DOHH2 (cell line): ENCODE data around the gene XRCC6.
"Not testable (repeated sequence)": the region's sequence is repeated elsewhere in the genome, so short reads cannot be mapped to it uniquely, and the experiment has no call there.

Experiments used
- H3F3A ChIP-seq: fragments of 200-600 bp; sonication (generic), shearing (Covaris generic); 2 replicates; pipeline ENCODE4 v1.6.0; 2016; ENCODE audit warnings: antibody characterized with exemption, mild to moderate bottlenecking; ENCODE audit not compliant: control insufficient read depth, insufficient read depth
- H3K27ac ChIP-seq: fragments of 200-600 bp; sonication (generic); 2 replicates; pipeline ENCODE4 v1.5.1; 2014; ENCODE audit warnings: low read depth, mild to moderate bottlenecking, low read length, moderate library complexity
- H3K27me3 ChIP-seq: fragments of 200-600 bp; sonication (generic); 2 replicates; pipeline ENCODE4 v1.6.1; 2014; ENCODE audit warnings: mild to moderate bottlenecking, low read length, mixed read lengths; ENCODE audit not compliant: control insufficient read depth
- H3K36me3 ChIP-seq: fragments of 200-600 bp; sonication (generic); 2 replicates; pipeline ENCODE4 v1.6.1; 2014; ENCODE audit warnings: mild to moderate bottlenecking, low read length, moderate library complexity, mixed read lengths; ENCODE audit not compliant: control insufficient read depth
- H3K4me1 ChIP-seq: fragments of 200-600 bp; sonication (generic); 2 replicates; pipeline ENCODE4 v1.6.1; 2014; ENCODE audit warnings: mild to moderate bottlenecking, low read length, mixed read lengths; ENCODE audit not compliant: control insufficient read depth
- H3K4me2 ChIP-seq: fragments of 200-600 bp; sonication (generic); 2 replicates; pipeline ENCODE4 v1.6.0; 2014; ENCODE audit warnings: mild to moderate bottlenecking, low read length, moderate library complexity
- H3K4me3 ChIP-seq: fragments of 200-600 bp; sonication (generic); 2 replicates; pipeline ENCODE4 v1.5.1; 2014; ENCODE audit warnings: mild to moderate bottlenecking, low read length, mixed read lengths
- H3K79me2 ChIP-seq: fragments of 200-600 bp; sonication (generic); 2 replicates; pipeline ENCODE4 v1.6.1; 2014; ENCODE audit warnings: mild to moderate bottlenecking, low read length, mixed read lengths; ENCODE audit not compliant: control insufficient read depth
- H3K9me2 ChIP-seq: fragments of 200-600 bp; sonication (generic); replicated peaks from 2 replicates; pipeline ENCODE4 v1.6.1; 2014; ENCODE audit warnings: mild to moderate bottlenecking, low read length, mixed read lengths; ENCODE audit not compliant: control insufficient read depth
- H3K9me3 ChIP-seq: fragments of 200-600 bp; sonication (generic); 2 replicates; pipeline ENCODE4 v1.6.1; 2014; ENCODE audit warnings: antibody characterized with exemption, low read length, mixed read lengths; ENCODE audit not compliant: control insufficient read depth, insufficient read depth
- H4K20me1 ChIP-seq: fragments of 200-600 bp; sonication (generic); 2 replicates; pipeline ENCODE4 v1.6.0; 2014; ENCODE audit warnings: low read depth, mild to moderate bottlenecking, antibody characterized with exemption, low read length, moderate library complexity; ENCODE audit not compliant: control insufficient read depth, insufficient read depth
- CTCF ChIP-seq: fragments of 200-600 bp; sonication (generic); IDR thresholded peaks from one replicate; pipeline ENCODE4 v1.5.1; 2014; ENCODE audit warnings: antibody characterized with exemption, mild to moderate bottlenecking, low read depth, low read length; ENCODE audit not compliant: poor library complexity, severe bottlenecking
- EZH2phosphoT487 ChIP-seq: fragments of 200-600 bp; sonication (generic); IDR thresholded peaks from 2 replicates; pipeline ENCODE4 v1.6.1; 2017; ENCODE audit warnings: borderline replicate concordance, mild to moderate bottlenecking, antibody characterized with exemption, low read length, moderate library complexity, mixed read lengths

Gene XRCC6

GRCh38 chr22:41683616-41684015 lies 62.5 kb downstream of the XRCC6 start:
- Histone ChIP-seq H3K27me3 (no peaks in the 10 kb centered on the region), H3K4me2 (peak overlapping the region; percentile 80), H3K4me1 (peaks cover 45% of the 10 kb centered on the region), H4K20me1 (peaks cover 18% of the 10 kb centered on the region), H3K9me2 (no peaks in the 10 kb centered on the region), H3F3A (peaks cover 21% of the 10 kb centered on the region), H3K79me2 (peaks cover 100% of the 10 kb centered on the region), H3K4me3 (no peak overlapping the region), H3K9me3 (no peaks in the 10 kb centered on the region), H3K27ac (peak overlapping the region; percentile 68), H3K36me3 (peaks cover 52% of the 10 kb centered on the region)
- TF ChIP-seq CTCF: no peak
- TF ChIP-seq EZH2phosphoT487: no peak

- peaks cover 21% of the 10 kb centered on the region for H3F3A ChIP-seq
- peak overlapping the region; percentile 20; the same call in 1 of the 2 replicates for H3K27ac ChIP-seq
- H3K9me3 ChIP-seq: no peaks in the 10 kb centered on the region
- no peak overlapping the region for H3K4me3 ChIP-seq
- H3K4me1 ChIP-seq: peaks cover 45% of the 10 kb centered on the region
- H3K9me2 ChIP-seq: no peaks in the 10 kb centered on the region
- no peaks in the 10 kb centered on the region for H3K27me3 ChIP-seq
- TF ChIP-seq CTCF (no peak), EZH2phosphoT487 (no peak)
- H3K36me3 ChIP-seq: peaks cover 46% of the 10 kb centered on the region
- H3K79me2 ChIP-seq: peaks cover 100% of the 10 kb centered on the region
- H4K20me1 ChIP-seq: peaks cover 18% of the 10 kb centered on the region
- peak overlapping the region; percentile 80 for H3K4me2 ChIP-seq
Observed at GRCh38 chr22:41684194-41684593, 63.1 kb downstream of the XRCC6 start.

- Histone ChIP-seq H3K36me3 (peaks cover 20% of the 10 kb centered on the region), H3K4me2 (peak overlapping the region; percentile 86), H3K4me1 (peaks cover 41% of the 10 kb centered on the region), H3F3A (peaks cover 22% of the 10 kb centered on the region), H3K4me3 (peak overlapping the region; percentile 87), H3K79me2 (peaks cover 78% of the 10 kb centered on the region)
- not testable (repeated sequence) for H3K27ac ChIP-seq, H3K27me3 ChIP-seq, H3K9me3 ChIP-seq, H4K20me1 ChIP-seq, H3K9me2 ChIP-seq
Observed at GRCh38 chr22:41686890-41687289, 65.8 kb downstream of the XRCC6 start.

- Histone ChIP-seq H3F3A (peaks cover 20% of the 10 kb centered on the region), H3K9me3 (no peaks in the 10 kb centered on the region), H3K36me3 (peaks cover 15% of the 10 kb centered on the region), H3K27me3 (no peaks in the 10 kb centered on the region), H3K4me1 (peaks cover 38% of the 10 kb centered on the region), H3K79me2 (peaks cover 67% of the 10 kb centered on the region), H3K27ac (peak overlapping the region; percentile 79), H3K4me2 (peak overlapping the region; percentile 86), H3K9me2 (no peaks in the 10 kb centered on the region), H3K4me3 (peak overlapping the region; percentile 87), H4K20me1 (peaks cover 3% of the 10 kb centered on the region; the same call in 1 of the 2 replicates)
- TF ChIP-seq EZH2phosphoT487: no peak
- no peak for TF ChIP-seq CTCF
Observed at GRCh38 chr22:41687901-41688364, 66.8 kb downstream of the XRCC6 start.
